Lung (tissue), 12 donors: Measurements from ENCODE around the gene ADAMTS2. TPM values are rescaled to one million over a fixed set of nuclear protein-coding genes. Genes with fewer than 3 reads are reported as not detected.

Experiments used
- ATAC-seq: fragments of 200-7000 bp; cut with Tn5 transposase; one replicate; pipeline ENCODE4 v1.9.1; 2020; ENCODE audit warnings: moderate number of reproducible peaks; ENCODE audit not compliant: insufficient read depth, low FRiP score
- DNase-seq, 3 donors: peaks; one replicate each; pipeline ENCODE4 v3.0.0-alpha.2; 2013 to 2017
- H3K27ac ChIP-seq, 2 donors: one replicate each; pipeline ENCODE4 v1.5.1; 2013; ENCODE audit warnings: mild to moderate bottlenecking in 2 of 2, moderate library complexity in 2 of 2, control low read depth in 1 of 2, inconsistent platforms in 1 of 2, low read depth in 1 of 2, low read length in 1 of 2
- H3K27me3 ChIP-seq, 3 donors: one replicate each; pipeline ENCODE4 v1.5.1; 2013; ENCODE audit warnings: low read length in 2 of 3; ENCODE audit not compliant: control insufficient read depth in 3 of 3, insufficient read depth in 3 of 3
- H3K36me3 ChIP-seq, 4 donors: one replicate each; pipeline ENCODE4 v1.5.1; 2013; ENCODE audit warnings: low read length in 4 of 4, mild to moderate bottlenecking in 1 of 4, moderate library complexity in 1 of 4; ENCODE audit not compliant: control insufficient read depth in 4 of 4, insufficient read depth in 4 of 4
- H3K4me1 ChIP-seq, 5 donors: one replicate each; pipeline ENCODE4 v1.5.1; 2013; ENCODE audit warnings: low read length in 5 of 5, mild to moderate bottlenecking in 2 of 5, moderate library complexity in 1 of 5; ENCODE audit not compliant: control insufficient read depth in 5 of 5, insufficient read depth in 5 of 5
- H3K4me3 ChIP-seq: one replicate; pipeline ENCODE4 v1.5.1; 2013; ENCODE audit warnings: mild to moderate bottlenecking, control low read depth, moderate library complexity
- H3K9ac ChIP-seq, 2 donors: one replicate each; pipeline ENCODE4 v1.5.1; 2013; ENCODE audit warnings: low read length in 2 of 2, control low read depth in 1 of 2; ENCODE audit not compliant: insufficient read depth in 1 of 2
- H3K9me3 ChIP-seq, 4 donors: one replicate each; pipeline ENCODE4 v1.5.1; 2013; ENCODE audit warnings: low read length in 3 of 4, mild to moderate bottlenecking in 1 of 4, moderate library complexity in 1 of 4; ENCODE audit not compliant: control insufficient read depth in 4 of 4, insufficient read depth in 3 of 4
- CTCF ChIP-seq: IDR thresholded peaks from 2 replicates; pipeline ENCODE4 v1.5.1; 2012; ENCODE audit warnings: mild to moderate bottlenecking; ENCODE audit errors: control extremely low read depth, extremely low read depth
- WGBS, 2 donors: extraction: QIAGEN DNeasy Blood & Tissue Kit; methylation state at CpG; one replicate each; pipeline ENCODE4 v1.1.7; 2013; 5-methylcytosine and 5-hydroxymethylcytosine counted together
- polyA plus RNA-seq, 2 donors: library from polyadenylated mRNA; stranded (reverse); fragments of 200-250 nt; gene quantifications; one replicate each; pipeline ENCODE4 v1.2.1, GENCODE V29; 2013
- total RNA-seq, 2 donors: library from RNA; depleted of rRNA in 1 of 2; stranded (reverse); fragments of >200 nt in 1 of 2; gene quantifications; one replicate each; pipeline ENCODE4 v1.2.1, GENCODE V29; 2014 to 2021
- donor health status: control.
- donor health status: control.
- donor health status: Bipolar disorder and iron deficiency.
- donor health status: healthy.
- donor health status: DM: yes; HTN: yes; CAD: no.

The ADAMTS2 gene
- total and polyA plus RNA-seq, 4 donors, result 9.3 to 45.5 (median 28.7) TPM

GRCh38 chr5:179385914-179386313 lies 40.7 kb upstream of the ADAMTS2 start:
- Histone ChIP-seq H3K27me3 (peaks cover 0 to 4% (median 0%) of the 10 kb centered on the region in 3 donors), H3K27ac (no peak overlapping the region), H3K9ac (no peak overlapping the region), H3K36me3 (no peaks in the 10 kb centered on the region), H3K4me1 (no peaks in the 10 kb centered on the region), H3K4me3 (no peak overlapping the region), H3K9me3 (peaks cover 0 to 17% (median 4%) of the 10 kb centered on the region in 4 donors)
- DNase-seq (no peak), ATAC-seq (no peak)
- 76 to 79% methylated on average over 7 of the region's 7 CpGs for WGBS, 2 donors
- TF ChIP-seq CTCF, result no peak

GRCh38 chr5:179382486-179382885 lies 37.2 kb upstream of the ADAMTS2 start:
- Histone ChIP-seq H3K9me3 (peaks cover 0 to 9% (median 0%) of the 10 kb centered on the region in 4 donors), H3K4me3 (no peak overlapping the region), H3K36me3 (no peaks in the 10 kb centered on the region), H3K27ac (no peak overlapping the region), H3K4me1 (peaks cover 0 to 6% (median 0%) of the 10 kb centered on the region in 5 donors), H3K9ac (no peak overlapping the region), H3K27me3 (no peaks in the 10 kb centered on the region)
- no peak for TF ChIP-seq CTCF
- WGBS, 2 donors, result 85 to 91% methylated on average over 8 of the region's 8 CpGs
- DNase-seq (no peak), ATAC-seq (no peak)

- Histone ChIP-seq H3K36me3 (no peaks in the 10 kb centered on the region), H3K4me3 (no peak overlapping the region), H3K4me1 (peaks cover 0 to 6% (median 0%) of the 10 kb centered on the region in 5 donors), H3K9ac (no peak overlapping the region), H3K27ac (no peak overlapping the region), H3K27me3 (no peaks in the 10 kb centered on the region), H3K9me3 (peaks cover 0 to 9% (median 0%) of the 10 kb centered on the region in 4 donors)
- 86 to 89% methylated on average over 18 of the region's 18 CpGs for WGBS, 2 donors
- no peak for ATAC-seq
- DNase-seq, result no peak
- no peak for TF ChIP-seq CTCF
Observed at GRCh38 chr5:179381691-179382090, 36.4 kb upstream of the ADAMTS2 start.
